H1 (cell line): ENCODE measurements around the gene RASAL1. TPM values are rescaled to one million over a fixed set of nuclear protein-coding genes. Genes with fewer than 3 reads are reported as not detected.

Source experiments
- CTCF ChIA-PET: fragments of 300-600 bp; sonication (Branson Sonifier 250); formaldehyde crosslinking; loops from one replicate; lab custom pipeline; 2021; ENCODE audit not compliant: partially characterized antibody; lab: Charles Lee
- POLR2A ChIA-PET: fragments of 300-600 bp; sonication (Branson Sonifier 250); formaldehyde crosslinking; loops from one replicate; lab custom pipeline; 2021; ENCODE audit warnings: inconsistent platforms; ENCODE audit not compliant: partially characterized antibody; lab: Charles Lee
- DNase-seq, 2 experiments: peaks; one replicate each; pipeline versions ENCODE4 v3.0.0 to v3.0.0-alpha.2; 2010 to 2022; ENCODE audit warnings: low spot score in 2 of 2, low read depth in 1 of 2, mixed read lengths in 1 of 2
- FAIRE-seq: peaks from 2 replicates; lab custom pipeline; 2011; peaks lifted over from hg19 to GRCh38; lab: Jason Lieb, UNC
- H2AFZ ChIP-seq: 2 replicates; pipeline ENCODE4 v1.8.1; 2012; ENCODE audit warnings: low read length, inconsistent platforms
- H2AK5ac ChIP-seq: 2 replicates; pipeline ENCODE4 v1.6.1; 2013; ENCODE audit warnings: low read depth, low read length
- H2BK120ac ChIP-seq: replicated peaks from 2 replicates; pipeline ENCODE3; 2013; ENCODE audit warnings: low read depth, low read length, inconsistent platforms
- H2BK12ac ChIP-seq: 2 replicates; pipeline ENCODE4 v1.6.1; 2013; ENCODE audit warnings: low read depth, low read length
- H2BK15ac ChIP-seq: 2 replicates; pipeline ENCODE4 v1.6.1; 2013; ENCODE audit warnings: low read length
- H2BK20ac ChIP-seq: 2 replicates; pipeline ENCODE4 v1.6.1; 2013; ENCODE audit warnings: low read length
- H2BK5ac ChIP-seq: 2 replicates; pipeline ENCODE4 v1.6.1; 2013; ENCODE audit warnings: low read depth, low read length
- H3K14ac ChIP-seq: 2 replicates; pipeline ENCODE4 v1.6.1; 2013; ENCODE audit warnings: inconsistent platforms; ENCODE audit not compliant: insufficient read length
- H3K18ac ChIP-seq: 2 replicates; pipeline ENCODE4 v1.6.1; 2013; ENCODE audit warnings: low read length; ENCODE audit errors: extremely low read depth
- H3K23ac ChIP-seq: 2 replicates; pipeline ENCODE4 v1.6.1; 2013; ENCODE audit warnings: inconsistent platforms; ENCODE audit not compliant: insufficient read length
- H3K23me2 ChIP-seq: 2 replicates; pipeline ENCODE4 v1.6.1; 2013; ENCODE audit warnings: low read depth, low read length
- H3K27ac ChIP-seq: 2 replicates; pipeline ENCODE4 v1.6.1; 2011; ENCODE audit warnings: low read depth, low read length, inconsistent platforms
- H3K27me3 ChIP-seq, 4 experiments: replicated peaks in 1 of 4; 1 replicate in 1 of 4; 2 replicates in 3 of 4; pipeline versions ENCODE4 v1.6.1 to v1.8.1; 2011 to 2013; ENCODE audit warnings: low read length in 3 of 4, mild to moderate bottlenecking in 3 of 4, inconsistent platforms in 2 of 4, mixed read lengths in 2 of 4, moderate library complexity in 1 of 4; ENCODE audit not compliant: control insufficient read depth in 3 of 4, insufficient read depth in 3 of 4; ENCODE audit errors: extremely low read depth in 1 of 4
- H3K36me3 ChIP-seq, 4 experiments: 2 replicates each; pipeline versions ENCODE4 v1.6.1 to v1.8.1; 2011 to 2013; ENCODE audit warnings: mild to moderate bottlenecking in 4 of 4, low read length in 3 of 4, moderate library complexity in 2 of 4, control low read depth in 1 of 4, inconsistent platforms in 1 of 4; ENCODE audit not compliant: insufficient read depth in 4 of 4, control insufficient read depth in 2 of 4
- H3K4ac ChIP-seq: replicated peaks from 2 replicates; pipeline ENCODE3; 2013; ENCODE audit warnings: low read length, low read depth, mixed read lengths, inconsistent platforms; ENCODE audit not compliant: insufficient read length
- H3K4me1 ChIP-seq, 4 experiments: replicated peaks in 1 of 4; 1 replicate in 1 of 4; 2 replicates in 3 of 4; pipeline versions ENCODE4 v1.6.1 to v1.8.1; 2011 to 2013; ENCODE audit warnings: low read length in 3 of 4, inconsistent platforms in 2 of 4, mixed read lengths in 1 of 4; ENCODE audit not compliant: insufficient read depth in 4 of 4, control insufficient read depth in 3 of 4
- H3K4me2 ChIP-seq, 2 experiments: 2 replicates each; pipeline versions ENCODE4 v1.6.1 to v1.8.1; 2011 to 2013; ENCODE audit warnings: low read depth in 2 of 2, low read length in 2 of 2, control low read depth in 1 of 2, inconsistent platforms in 1 of 2, mild to moderate bottlenecking in 1 of 2; ENCODE audit not compliant: insufficient read depth in 1 of 2
- H3K4me3 ChIP-seq, 4 experiments: fragments of 200-600, 300-600 bp in 1 of 4; sonication (generic), shearing (Covaris generic), sonication (Bioruptor Twin) in 1 of 4; 2 replicates each; pipeline versions ENCODE4 v1.5.1 to v1.8.1; 2011 to 2016; ENCODE audit warnings: low read length in 4 of 4, low read depth in 3 of 4, control low read depth in 2 of 4, inconsistent platforms in 2 of 4, mild to moderate bottlenecking in 2 of 4, mixed read lengths in 1 of 4, moderate library complexity in 1 of 4; ENCODE audit not compliant: insufficient read depth in 2 of 4; ENCODE audit errors: extremely low read depth in 1 of 4
- H3K56ac ChIP-seq: replicated peaks from 2 replicates; pipeline ENCODE3; 2013; ENCODE audit warnings: low read depth, mild to moderate bottlenecking, mixed read lengths, low read length, inconsistent platforms; ENCODE audit not compliant: insufficient read length
- H3K79me1 ChIP-seq: 2 replicates; pipeline ENCODE4 v1.6.1; 2013; ENCODE audit warnings: low read depth, low read length, control low read depth
- H3K79me2 ChIP-seq, 2 experiments: 2 replicates each; pipeline versions ENCODE4 v1.6.1 to v1.8.1; 2012 to 2013; ENCODE audit warnings: low read length in 2 of 2, mild to moderate bottlenecking in 2 of 2, inconsistent platforms in 1 of 2; ENCODE audit not compliant: insufficient read depth in 2 of 2, control insufficient read depth in 1 of 2
- H3K9ac ChIP-seq, 4 experiments: replicated peaks in 1 of 4; 1 replicate in 1 of 4; 2 replicates in 3 of 4; pipeline versions ENCODE4 v1.6.1 to v1.8.1; 2011 to 2013; ENCODE audit warnings: low read depth in 3 of 4, low read length in 3 of 4, control low read depth in 2 of 4, mild to moderate bottlenecking in 2 of 4, moderate library complexity in 2 of 4, inconsistent platforms in 1 of 4; ENCODE audit errors: extremely low read depth in 1 of 4
- H3K9me3 ChIP-seq, 2 experiments: 2 replicates each; pipeline versions ENCODE4 v1.6.1 to v1.8.1; 2012 to 2013; ENCODE audit warnings: mild to moderate bottlenecking in 2 of 2, moderate library complexity in 2 of 2, control low read depth in 1 of 2, inconsistent platforms in 1 of 2, low read depth in 1 of 2, low read length in 1 of 2, mixed read lengths in 1 of 2; ENCODE audit not compliant: insufficient read depth in 2 of 2
- H4K20me1 ChIP-seq, 2 experiments: replicated peaks in 1 of 2; 2 replicates each; pipeline versions ENCODE3 to v1.8.1; 2011 to 2013; ENCODE audit warnings: inconsistent platforms in 2 of 2, low read length in 2 of 2, mild to moderate bottlenecking in 1 of 2; ENCODE audit not compliant: insufficient read depth in 2 of 2, control insufficient read depth in 1 of 2
- H4K5ac ChIP-seq: 2 replicates; pipeline ENCODE4 v1.6.1; 2013; ENCODE audit warnings: low read length, low read depth, mixed read lengths, inconsistent platforms; ENCODE audit not compliant: insufficient read length
- H4K8ac ChIP-seq: 2 replicates; pipeline ENCODE4 v1.8.0; 2013; ENCODE audit warnings: mild to moderate bottlenecking, moderate library complexity, low read length, inconsistent platforms; ENCODE audit not compliant: insufficient read depth; ENCODE audit errors: extremely low read depth
- H4K91ac ChIP-seq: replicated peaks from 2 replicates; pipeline ENCODE3; 2013; ENCODE audit warnings: low read length, mixed read lengths, inconsistent platforms; ENCODE audit not compliant: insufficient read length
- ASH2L ChIP-seq: fragments of 200-600, 300-600 bp; sonication (generic); IDR thresholded peaks from one replicate; pipeline ENCODE4 v1.7.1; 2017; ENCODE audit warnings: low read length
- BRCA1 ChIP-seq: IDR thresholded peaks from 2 replicates; pipeline ENCODE4 v1.6.1; 2012; ENCODE audit warnings: low read depth, low read length, improper control_type of control experiment
- KDM1A ChIP-seq: fragments of 200-600, 300-600 bp; sonication (generic); IDR thresholded peaks from 2 replicates; pipeline ENCODE4 v1.7.1; 2016; ENCODE audit warnings: mild to moderate bottlenecking, low read length, borderline replicate concordance
- POLR2AphosphoS5 ChIP-seq: IDR thresholded peaks from 2 replicates; pipeline ENCODE4 v1.6.1; 2011; ENCODE audit warnings: low read depth, low read length
- WGBS, 2 experiments: shearing (Covaris generic) in 1 of 2; methylation state at CpG; one replicate each; pipeline versions ENCODE4 v1.1.6 to v1.1.7; 2013 to 2015; ENCODE audit warnings: low lambda C conversion rate in 2 of 2, mixed read lengths in 2 of 2, inconsistent platforms in 1 of 2, low coverage in 1 of 2, missing lambda C conversion rate in 1 of 2; ENCODE audit not compliant: insufficient replicate concordance in 2 of 2, insufficient coverage in 1 of 2, insufficient read length in 1 of 2; ENCODE audit errors: extremely low coverage in 1 of 2, missing lambda C conversion rate in 1 of 2; 5-methylcytosine and 5-hydroxymethylcytosine counted together
- polyA plus RNA-seq, 7 experiments: library from polyadenylated mRNA; depleted of rRNA in 3 of 7; stranded (reverse) in 5 of 7; unstranded in 2 of 7; fragments of >200 nt in 5 of 7; fragments of 200-250 nt in 2 of 7; gene quantifications; 1 replicate in 5 of 7; 2 replicates in 1 of 7; 4 replicates in 1 of 7; pipeline versions ENCODE4 v1.2.1 to v1.2.3, GENCODE V29; 2011 to 2013; ENCODE audit warnings: missing spikeins in 2 of 7, mixed read lengths in 2 of 7
- total RNA-seq: library from RNA; stranded (reverse); fragmentation: NEBNext Ultra II Directional; extraction: Animal tissue kit (Norgen Biotek cat#: 25700); gene quantifications from 2 replicates; pipeline ENCODE4 v1.2.1, GENCODE V29; 2021

RASAL1 gene
- total and polyA plus RNA-seq, 2 of the 8 experiments (the other 6 are each of a cell fraction or from before 2014, with no cell fraction given): 3.7 to 5.0 TPM

- Histone ChIP-seq H2BK15ac (no peak overlapping the region), H4K8ac (no peak overlapping the region), H3K9ac (no peak overlapping the region), H3K27ac (no peak overlapping the region), H3K23ac (no peak overlapping the region), H2BK12ac (no peak overlapping the region; the same call in 1 of the 2 replicates), H3K14ac (no peak overlapping the region), H3K56ac (no peak overlapping the region), H3K4me2 (no peak overlapping the region), H3K18ac (no peak overlapping the region), H3K27me3 (peaks cover 0 to 2% (median 0%) of the 10 kb centered on the region in 4 experiments; a peak in 3 of 7 replicates), H3K79me1 (no peaks in the 10 kb centered on the region), H3K79me2 (no peaks in the 10 kb centered on the region), H2BK5ac (no peak overlapping the region), H2BK120ac (no peak overlapping the region), H4K20me1 (peaks cover 0 to 3% of the 10 kb centered on the region in 2 experiments), H3K9me3 (no peaks in the 10 kb centered on the region), H2AK5ac (no peak overlapping the region), H2BK20ac (no peak overlapping the region), H3K4me3 (no peak overlapping the region), H3K36me3 (no peaks in the 10 kb centered on the region), H3K4ac (no peak overlapping the region), H3K4me1 (peaks cover 0 to 20% (median 10%) of the 10 kb centered on the region in 4 experiments; a peak in 5 of 7 replicates), H4K91ac (no peak overlapping the region), H4K5ac (no peak overlapping the region), H2AFZ (no peak overlapping the region), H3K23me2 (peaks cover 4% of the 10 kb centered on the region; the same call in 1 of the 2 replicates)
- DNase-seq (no peak), FAIRE-seq (no peak)
- ChIA-PET POLR2A (interaction anchor here (2.1 kb wide), 1 partner anchor 14 kb away, joined by 6 read pairs; no protein-coding TSS in a partner anchor), CTCF (interaction anchor here (0.6 to 12.0 kb wide), 11 partner anchors 18 to 211 kb away, joined by 3 to 96 read pairs (median 3); no protein-coding TSS in a partner anchor)
- WGBS, 2 experiments: 84% methylated on average over 10 of the region's 10 CpGs; no CpG with 5 or more reads in 1 of the 2 experiments
- peak; percentile 82; the same call in 1 of the 2 replicates for TF ChIP-seq KDM1A
- no peak for TF ChIP-seq BRCA1
- no peak for TF ChIP-seq POLR2AphosphoS5
- no peak for TF ChIP-seq ASH2L
Measured at GRCh38 chr12:113067987-113068935, 67.3 kb downstream of the RASAL1 start.
